GM18951 (cell line): ENCODE measurements around the gene RCBTB2.
A peak's percentile ranks its signal among the peaks of the same experiment; 100 is the strongest.

Experiments used
- POLR2A ChIP-seq: IDR thresholded peaks from 4 replicates; pipeline ENCODE4 v1.6.1; 2011; ENCODE audit warnings: mild to moderate bottlenecking; ENCODE audit not compliant: insufficient read length, insufficient read depth; ENCODE audit errors: extremely low read depth
- in situ Hi-C: fragments of 300-500 bp; cut with MboI; formaldehyde crosslinking; loops from one replicate; pipeline ENCODE4 v1.12.0; 2022; ENCODE audit warnings: low sequenced_read_pairs, mixed read lengths, inconsistent platforms; ENCODE audit not compliant: unreplicated experiment

The RCBTB2 gene

DNA sequence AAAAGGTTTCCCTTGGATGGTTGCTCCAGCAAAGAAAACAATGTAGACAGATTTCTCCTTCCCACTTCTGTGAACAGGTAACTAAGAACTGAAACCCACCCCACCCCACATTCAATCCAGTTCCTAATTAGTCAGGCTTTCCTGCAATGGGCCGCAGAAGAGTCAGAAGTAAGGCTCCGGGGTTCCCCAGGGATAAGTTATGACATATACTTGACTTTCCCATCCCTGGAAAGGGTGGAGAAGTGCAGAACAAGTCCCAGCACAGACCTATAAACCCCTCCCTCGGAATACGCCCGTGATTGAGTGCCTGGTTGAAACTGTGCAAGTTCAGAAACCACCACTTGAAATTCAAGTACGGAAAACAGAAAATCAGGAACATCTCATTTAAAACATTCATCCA lies 24.9 kb downstream of the RCBTB2 start:
- in situ Hi-C loops, result no loop called here
- no peak for TF ChIP-seq POLR2A

DNA sequence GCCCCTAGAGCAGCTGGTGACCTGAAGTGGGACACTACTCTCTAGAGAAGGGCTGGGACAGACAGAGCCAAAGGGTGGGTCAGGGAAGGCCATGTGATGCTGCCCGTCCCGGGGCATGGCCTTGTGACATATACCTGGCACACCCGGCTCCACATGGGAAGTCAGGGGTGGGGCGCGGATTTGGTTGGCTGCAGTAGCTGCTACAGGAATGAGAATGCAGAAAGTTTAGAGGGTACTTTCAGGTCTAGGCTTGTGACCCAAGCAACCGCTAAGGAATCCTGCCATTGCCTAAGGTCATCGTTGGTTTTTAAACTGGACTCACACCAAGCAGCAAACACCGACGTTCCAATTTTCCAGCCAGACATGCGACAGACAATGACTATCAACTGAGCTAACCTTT lies 25.9 kb downstream of the RCBTB2 start:
- no peak for TF ChIP-seq POLR2A
- in situ Hi-C loops, result no loop called here

DNA sequence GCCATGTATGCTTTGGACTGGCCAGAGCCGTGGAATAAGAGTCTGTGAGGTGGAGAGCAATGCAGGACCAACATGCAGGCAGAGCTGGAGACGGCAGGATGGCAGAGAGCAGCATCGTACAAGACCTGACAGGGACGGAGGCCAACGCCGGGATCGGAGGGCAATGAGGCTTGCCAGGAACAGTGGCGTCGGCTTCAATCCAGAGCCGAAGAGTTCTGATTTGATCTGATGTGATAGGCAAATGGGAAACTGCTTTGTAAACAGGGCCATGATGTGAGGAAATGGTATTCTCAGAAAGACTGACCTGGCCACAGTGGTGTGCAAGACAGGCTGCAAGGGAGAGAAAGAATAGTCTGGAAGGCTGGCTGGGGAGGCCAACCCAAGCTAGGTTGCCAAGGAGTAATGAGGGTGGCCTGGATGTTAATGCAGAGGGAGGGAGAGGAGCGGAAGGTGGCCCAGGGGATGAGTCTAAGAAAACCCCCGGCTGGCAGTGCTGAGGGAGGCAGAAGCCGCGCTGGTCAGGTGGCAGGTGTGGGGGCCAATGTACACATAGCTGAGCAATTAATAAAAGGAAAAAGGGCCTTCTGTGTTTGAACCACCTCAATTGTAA lies 26.7 kb downstream of the RCBTB2 start:
- in situ Hi-C loops, result no loop called here
- TF ChIP-seq POLR2A, result peak; percentile 36

DNA sequence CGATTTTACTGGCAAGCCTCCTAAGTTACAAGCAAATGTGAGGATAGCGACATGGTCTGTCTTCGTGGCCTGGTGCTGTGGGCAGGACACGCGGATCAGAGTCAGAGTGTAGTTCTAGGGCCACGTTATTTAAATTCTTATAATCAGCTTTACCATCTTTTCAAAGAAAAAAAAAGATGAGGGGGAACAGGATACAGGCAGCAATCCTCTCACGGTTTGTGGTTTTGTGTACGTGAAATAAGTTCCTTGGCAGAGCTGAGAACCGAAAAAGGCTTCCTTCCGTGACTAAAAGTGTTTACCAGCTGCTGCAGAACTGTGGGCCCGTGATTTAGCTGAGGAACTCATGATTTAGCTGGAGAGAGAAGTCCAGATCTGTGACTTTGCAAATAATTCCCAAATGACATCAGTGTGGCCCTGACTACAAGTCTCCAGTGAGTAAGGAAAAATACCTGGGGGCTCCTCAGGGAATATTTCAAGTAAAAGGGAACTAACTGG lies 27.2 kb downstream of the RCBTB2 start:
- peak; percentile 38 for TF ChIP-seq POLR2A
- in situ Hi-C loops, result no loop called here

DNA sequence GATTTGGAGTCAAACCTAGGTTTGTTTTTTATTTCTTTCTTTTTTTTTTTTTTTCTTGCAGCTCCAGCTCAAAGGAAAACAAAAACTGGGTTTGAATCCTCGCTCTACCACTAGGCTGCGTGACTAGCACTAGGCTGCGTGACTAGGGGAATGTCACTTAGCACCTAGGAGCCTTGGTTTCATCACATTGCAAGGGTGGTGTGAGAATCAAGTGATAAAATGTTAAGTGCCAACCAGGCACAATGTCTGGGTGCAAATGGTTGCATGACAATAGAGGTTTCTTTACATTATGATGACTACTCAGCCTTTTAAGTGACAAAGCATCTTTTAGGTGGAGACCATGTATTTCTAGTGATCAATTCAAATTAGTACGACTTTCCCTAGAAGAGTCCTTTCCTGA lies 27.9 kb downstream of the RCBTB2 start:
- in situ Hi-C loops, result no loop called here
- no peak for TF ChIP-seq POLR2A

DNA sequence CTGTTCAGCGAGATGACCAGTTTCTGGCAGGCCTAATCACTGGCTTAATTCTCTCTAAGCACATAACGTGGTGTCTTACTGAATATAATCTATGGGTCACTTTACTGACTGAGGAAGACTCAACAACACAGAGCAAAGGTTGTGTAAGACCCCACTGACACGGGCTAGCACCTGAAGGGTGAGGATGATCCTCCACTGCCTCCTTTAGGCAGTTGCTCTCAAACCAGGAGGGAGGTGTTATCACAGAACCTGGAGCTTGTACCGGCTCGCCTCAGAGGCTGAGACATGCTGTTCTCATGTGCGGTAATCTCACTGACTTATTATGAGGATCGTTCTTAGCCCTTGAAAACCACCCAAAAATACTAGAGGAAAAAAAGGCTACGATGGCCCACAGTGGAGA lies 28.3 kb downstream of the RCBTB2 start:
- TF ChIP-seq POLR2A, result no peak
- in situ Hi-C loops, result no loop called here

DNA sequence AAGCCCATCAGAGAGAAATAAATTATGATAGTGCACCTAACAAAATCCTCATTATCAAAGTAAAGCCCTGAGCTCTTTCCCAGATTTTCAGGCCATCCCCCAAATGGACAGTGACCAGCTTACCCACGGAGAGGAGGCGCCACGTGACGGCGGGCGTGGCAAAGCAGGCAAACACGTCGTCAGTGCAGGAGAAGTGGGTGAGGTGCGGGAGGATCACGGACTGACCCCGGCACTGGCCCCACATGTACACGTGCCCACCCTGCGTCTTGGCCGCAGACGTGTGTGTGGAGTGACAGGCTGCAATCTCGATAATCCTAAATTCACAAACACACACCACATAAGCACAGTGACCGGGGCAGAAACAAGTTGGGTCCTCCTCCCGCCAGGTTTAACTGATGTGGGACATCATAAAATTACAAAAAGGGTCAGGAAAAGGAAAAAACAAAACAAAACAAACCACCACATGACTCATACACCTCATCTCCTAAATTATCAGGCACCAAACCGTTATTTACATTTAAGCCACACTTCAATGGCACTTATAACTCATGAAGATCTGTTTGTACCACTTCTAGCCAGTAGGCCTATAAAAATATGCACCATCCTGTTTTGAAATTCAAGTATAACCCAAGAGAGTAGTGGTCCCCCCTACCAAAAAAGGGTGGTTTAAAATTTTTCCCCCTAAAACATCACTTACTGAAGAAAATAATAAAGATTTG lies 30.1 kb downstream of the RCBTB2 start:
- in situ Hi-C loops, result no loop called here

DNA sequence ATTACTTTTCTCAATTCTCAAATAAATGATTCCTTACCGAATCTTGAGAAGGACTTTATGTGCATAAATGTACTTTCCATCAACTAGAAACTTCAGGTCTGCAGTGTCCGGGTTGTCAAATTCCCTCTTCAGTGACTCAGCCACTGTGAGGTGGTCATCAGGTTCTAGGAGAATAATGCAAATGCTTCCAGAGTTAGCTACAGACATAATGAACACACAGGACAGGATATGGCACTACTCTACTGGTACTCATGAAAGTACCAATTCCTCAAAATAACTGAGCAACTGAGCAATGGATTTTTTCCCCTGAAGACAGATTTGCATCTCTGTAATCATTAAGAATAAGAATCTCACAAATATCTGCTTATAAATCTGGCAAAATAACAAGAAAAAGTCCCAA lies 31.2 kb downstream of the RCBTB2 start:
- TF ChIP-seq POLR2A, result no peak
- in situ Hi-C loops, result no loop called here

More for the DNA sequence above, 30.1 kb downstream of the RCBTB2 start:
- TF ChIP-seq POLR2A, result no peak

DNA sequence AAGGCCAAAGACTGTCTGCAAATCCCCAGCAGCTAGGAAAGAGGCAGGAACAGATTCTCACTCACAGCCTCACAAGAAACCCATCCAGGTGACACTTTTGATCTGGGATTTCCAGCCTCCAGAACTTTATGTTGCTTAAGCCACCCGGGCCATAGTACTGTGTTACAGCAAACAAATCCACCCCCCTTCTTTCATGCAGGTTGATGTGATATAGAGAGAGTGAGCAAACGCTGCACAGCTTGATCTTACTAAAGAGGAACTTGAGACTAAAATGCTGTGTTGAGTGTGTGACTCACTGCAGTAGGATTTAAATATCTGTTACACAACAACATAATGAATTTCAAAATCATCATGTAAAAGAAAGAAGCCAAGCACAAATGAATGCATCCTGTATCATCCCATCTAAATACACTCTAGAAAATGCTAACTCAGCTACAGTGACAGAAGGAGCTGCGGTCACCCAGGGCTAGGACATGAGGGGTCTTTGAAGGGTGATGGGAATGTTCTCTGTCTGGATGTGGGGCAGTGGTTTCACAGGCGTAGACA lies 32.2 kb downstream of the RCBTB2 start:
- TF ChIP-seq POLR2A, result peak; percentile 28
- in situ Hi-C loops, result no loop called here

DNA sequence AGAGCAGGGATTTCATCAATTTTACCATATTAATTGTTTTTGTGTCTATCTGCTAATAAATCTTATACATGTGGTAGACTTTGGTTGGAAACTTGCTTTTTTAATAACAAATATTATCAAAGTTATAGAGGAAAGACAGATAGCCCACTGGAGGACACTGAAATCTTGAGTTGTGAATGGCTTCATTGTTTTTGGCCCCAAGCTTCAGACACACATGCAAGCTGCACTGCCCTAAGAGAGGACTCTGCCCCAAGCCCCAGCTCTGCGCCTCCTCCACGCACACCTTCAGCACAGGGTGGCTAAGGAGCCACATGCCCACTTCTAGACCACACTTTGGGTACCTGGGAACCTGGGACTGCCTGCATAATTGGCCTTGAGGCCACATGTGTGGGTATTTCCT lies 35.2 kb downstream of the RCBTB2 start:
- TF ChIP-seq POLR2A, result no peak
- in situ Hi-C loops, result loop anchor here (10.0 kb wide), 1 partner anchor 77 kb away; no protein-coding TSS in a partner anchor

DNA sequence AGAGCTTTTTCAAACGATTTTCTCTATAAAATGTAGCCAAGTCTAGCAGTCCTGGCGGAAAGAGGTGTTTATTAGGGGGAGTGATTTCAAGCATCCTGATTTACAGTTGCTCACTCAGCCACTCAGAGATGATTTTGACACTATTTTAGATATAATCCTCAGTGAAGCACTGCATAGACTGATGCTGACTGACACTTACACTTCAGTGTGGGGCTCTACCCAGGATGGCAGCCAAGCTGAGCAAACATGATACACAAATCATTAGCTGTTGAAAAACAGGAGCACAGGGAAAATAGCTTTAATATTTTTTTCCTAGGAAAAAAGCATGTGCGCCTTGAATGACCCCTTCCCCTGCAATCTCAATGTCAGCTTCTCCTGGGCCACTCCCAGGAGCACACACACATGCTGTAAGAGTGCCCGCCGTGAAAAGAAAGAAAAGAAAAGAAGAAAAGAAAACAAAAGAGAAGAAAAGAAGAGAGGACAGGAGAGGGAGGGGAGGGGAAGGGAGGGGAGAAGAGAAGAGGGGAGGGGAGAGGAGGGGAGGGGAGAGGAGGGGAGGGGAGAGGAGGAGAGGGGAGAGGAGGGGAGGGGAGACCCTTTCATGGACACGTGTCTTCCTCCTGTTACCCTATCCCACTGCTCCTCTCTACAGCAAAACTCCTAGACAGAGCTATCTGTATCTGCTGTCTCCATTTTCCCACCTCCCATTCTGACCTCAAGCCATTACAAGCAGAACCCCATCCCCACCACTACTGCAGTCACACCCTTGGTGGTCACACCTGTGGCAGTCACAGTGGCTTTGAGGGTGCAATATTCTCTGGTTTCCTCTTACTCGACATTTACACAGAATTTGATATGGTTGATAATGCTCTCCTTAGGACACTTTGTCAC lies 36.4 kb downstream of the RCBTB2 start:
- TF ChIP-seq POLR2A, result no peak
- in situ Hi-C loops, result loop anchor here (10.0 kb wide), 1 partner anchor 78 kb away; no protein-coding TSS in a partner anchor

DNA sequence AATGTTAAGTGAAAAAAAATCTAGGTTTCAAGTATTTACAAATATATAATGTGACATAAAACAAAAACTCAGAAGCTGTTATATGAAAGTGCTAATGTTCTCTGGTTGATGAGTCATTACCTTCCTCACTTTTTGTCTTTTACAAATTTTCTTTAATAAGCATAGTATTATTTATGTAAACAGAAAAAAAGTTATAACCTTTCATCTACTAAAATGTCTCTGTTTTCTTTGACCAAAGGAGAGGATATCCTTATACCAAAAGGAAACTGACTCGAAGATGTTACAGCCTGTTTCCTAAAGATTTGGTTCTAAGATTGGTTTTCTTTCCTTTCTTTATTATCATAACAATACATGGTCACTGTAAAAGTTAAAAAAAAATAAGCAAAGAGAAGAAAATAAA lies 38.0 kb downstream of the RCBTB2 start:
- no peak for TF ChIP-seq POLR2A
- in situ Hi-C loops, result loop anchor here (10.0 kb wide), 1 partner anchor 80 kb away; no protein-coding TSS in a partner anchor

DNA sequence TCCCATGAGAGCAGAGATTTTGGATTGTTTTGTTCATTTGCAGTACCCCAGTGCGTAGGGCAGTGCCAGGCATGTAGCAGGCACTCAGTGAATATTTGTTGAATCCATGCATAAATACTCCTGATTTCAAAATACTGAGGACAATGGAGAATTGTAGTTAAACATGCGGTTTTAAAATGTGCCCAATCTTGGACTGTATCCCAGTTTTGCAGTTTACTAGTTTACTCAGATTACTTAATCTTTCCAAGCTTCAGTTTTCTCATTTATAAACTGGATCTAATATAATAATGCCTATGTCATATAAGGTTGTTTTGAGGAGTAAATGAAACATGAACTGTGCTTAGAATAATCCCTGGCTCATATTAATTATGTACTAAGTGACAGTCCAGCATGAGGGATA lies 39.0 kb downstream of the RCBTB2 start:
- no peak for TF ChIP-seq POLR2A
- in situ Hi-C loops, result loop anchor here (10.0 kb wide), 1 partner anchor 81 kb away; no protein-coding TSS in a partner anchor
